GM12872 (cell line): ENCODE results near the gene TIMM8A.

Source experiments
- CTCF ChIP-seq: IDR thresholded peaks from 3 replicates; pipeline ENCODE4 v1.5.1; 2011; ENCODE audit warnings: low read depth, mild to moderate bottlenecking, low read length, moderate library complexity; ENCODE audit not compliant: insufficient read depth

Gene TIMM8A

GRCh38 chrX:101348452-101349192 is at the start of gene TIMM8A:
Gene TIMM8A (minus strand): TSS chrX:101348742. CDS start chrX:101348664, 78 bp downstream.
- TF ChIP-seq CTCF, result no peak

GRCh38 chrX:101397779-101398178 is 49.2 kb upstream of the TIMM8A start:
- TF ChIP-seq CTCF, result no peak

DNA sequence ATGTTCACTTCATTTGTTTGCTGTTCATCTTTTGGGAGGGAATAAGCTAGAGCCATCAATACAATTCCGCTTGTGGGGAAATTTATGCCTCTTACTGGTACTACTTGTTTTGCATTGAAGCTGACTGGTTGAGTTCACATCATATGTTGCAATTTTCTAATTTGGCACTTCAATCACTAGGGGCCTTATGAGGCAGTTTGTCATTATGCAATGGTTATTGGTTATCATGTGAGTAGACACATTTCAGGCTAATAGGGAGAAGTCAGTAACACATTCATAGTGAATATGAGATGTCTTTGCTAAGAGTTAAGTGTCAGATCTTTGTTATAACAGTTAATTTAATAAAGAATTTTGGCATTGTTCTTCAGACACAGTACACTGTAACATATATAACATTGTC is 47.2 kb upstream of the TIMM8A start:
- no peak for TF ChIP-seq CTCF

DNA sequence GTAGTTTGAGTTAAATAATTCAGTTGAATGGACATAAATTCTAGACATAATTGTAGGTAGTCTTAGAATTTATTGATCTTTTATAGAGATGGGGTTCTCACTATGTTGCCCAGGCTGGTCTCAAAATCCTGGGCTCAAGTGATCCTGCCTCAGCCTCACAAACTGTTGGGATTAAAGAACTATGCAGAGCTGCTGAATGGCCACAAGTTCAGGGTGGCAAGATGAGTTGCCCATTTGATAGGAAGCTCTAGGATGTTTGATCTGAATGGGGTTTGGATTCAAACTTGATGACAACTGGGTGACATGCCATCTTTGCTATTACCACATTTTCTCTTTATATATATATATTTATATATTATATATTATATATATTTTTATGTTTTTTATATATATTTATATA is 45.8 kb upstream of the TIMM8A start:
- TF ChIP-seq CTCF, result no peak

DNA sequence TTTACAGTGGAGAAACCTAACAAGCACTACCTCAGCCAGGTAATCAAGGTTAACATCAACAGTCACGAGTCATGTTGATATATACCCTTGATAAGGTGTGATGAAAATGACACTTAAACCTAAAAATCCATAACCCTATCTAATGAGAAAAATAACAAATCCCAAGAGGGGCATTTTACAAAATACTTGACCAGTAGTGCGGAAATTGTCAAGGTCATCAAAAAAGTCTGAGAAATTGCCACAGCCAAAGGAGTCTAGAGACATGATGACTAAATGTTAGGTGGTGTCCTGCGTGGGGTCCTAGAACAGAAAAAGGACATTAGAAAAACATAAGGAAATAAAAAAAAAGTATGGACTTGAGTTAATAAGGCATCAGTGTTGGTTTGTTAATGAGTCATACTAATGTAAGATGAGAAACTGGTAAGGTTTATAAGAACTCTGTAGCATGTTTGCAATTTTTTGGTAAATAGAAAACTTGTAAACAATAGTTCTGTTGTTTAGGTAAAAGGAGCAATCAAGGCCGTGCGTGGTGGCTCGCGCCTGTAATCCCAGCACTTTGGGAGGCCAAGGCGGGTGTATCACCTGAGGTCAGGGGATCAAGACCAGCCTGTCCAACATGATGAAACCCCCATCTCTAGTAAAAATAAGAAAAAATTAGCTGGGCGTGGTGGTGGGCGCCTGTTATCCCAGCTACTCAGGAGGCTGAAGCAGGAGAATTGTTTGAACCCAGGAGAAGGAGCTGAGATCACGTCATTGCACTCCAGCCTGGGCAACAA is 45.2 kb upstream of the TIMM8A start:
- TF ChIP-seq CTCF, result no peak

GRCh38 chrX:101391831-101392230 is 43.3 kb upstream of the TIMM8A start:
- no peak for TF ChIP-seq CTCF

- peak; percentile 77 for TF ChIP-seq CTCF
Measured at GRCh38 chrX:101390664-101391525, 42.4 kb upstream of the TIMM8A start, which contains the start of gene RPL36A. Gene RPL36A (plus strand): TSS chrX:101391011. CDS start chrX:101391044, 33 bp downstream.
